ENCODE results near the gene GUK1. TPM values are rescaled to one million over a fixed set of nuclear protein-coding genes. Genes with fewer than 3 reads are reported as not detected.
A peak's percentile ranks its signal among the peaks of the same experiment; 100 is the strongest.

Gene GUK1
- total RNA-seq, 5 donors from 2014 or later (not counting 1 experiment from before 2014, with no cell fraction given): 201 to 318 (median 223) TPM

GRCh38 chr1:228163776-228164519, 23.9 kb downstream of the GUK1 start:
- H3K4me1 Mint-ChIP-seq: peaks cover 43 to 46% (median 44%) of the 10 kb centered on the region in 3 donors

GRCh38 chr1:228164561-228165371, 24.7 kb downstream of the GUK1 start:
- Histone ChIP-seq H3K36me3 (ENCODE audit: control insufficient read depth in 2 of 2, extremely low read depth in 1 of 2, insufficient read depth in 1 of 2, low read length in 1 of 2) (peaks cover 0 to 3% of the 10 kb centered on the region in 2 donors), H3K4me3 (ENCODE audit: control insufficient read depth in 1 of 2, extremely low read depth in 1 of 2, low read length in 1 of 2) (peak overlapping the region; percentile 60 to 67), H3K4me1 (ENCODE audit: control insufficient read depth in 1 of 2, extremely low read depth in 1 of 2, insufficient read depth in 2 of 2, low read length in 2 of 2) (peaks cover 8 to 45% of the 10 kb centered on the region in 2 experiments), H3K27ac (ENCODE audit: low read length) (peak overlapping the region; percentile 96), H3K9me3 (no peaks in the 10 kb centered on the region), H3K27me3 (replicated peaks in 1 of 2; ENCODE audit: control insufficient read depth in 2 of 2, extremely low read depth in 1 of 2, insufficient read depth in 2 of 2, low read length in 1 of 2) (peaks cover 0 to 2% of the 10 kb centered on the region in 2 experiments)
- peak overlapping the region; percentile 79 to 84 (median 81) for H3K4me3 Mint-ChIP-seq
- 57% methylated on average over 18 of the region's 20 CpGs for WGBS (ENCODE audit: insufficient coverage)
- peaks cover 3% of the 10 kb centered on the region for H3K36me3 Mint-ChIP-seq
- H3K4me1 Mint-ChIP-seq: peaks cover 48 to 53% (median 50%) of the 10 kb centered on the region in 3 donors
- ChIA-PET POLR2A (interaction anchor here in 1 of 2 donors (0.5 to 1.1 kb wide), 4 partner anchors 10 to 16 kb away, joined by 3 to 8 read pairs (median 4); no protein-coding TSS in a partner anchor), CTCF (interaction anchor here (0.6 to 2.1 kb wide), 4 partner anchors 16 to 34 kb away, joined by 3 to 15 read pairs (median 7); partner anchors contain the start of gene GUK1 (in 1 of the 2))
- no peak for ATAC-seq (replicated peaks in 1 of 4)
- no peaks in the 10 kb centered on the region for H3K27me3 Mint-ChIP-seq
- peak overlapping the region; percentile 87 to 97 for H3K27ac Mint-ChIP-seq
- H3K9me3 Mint-ChIP-seq: no peaks in the 10 kb centered on the region
- no peak for DNase-seq

More at GRCh38 chr1:228163776-228164519, 23.9 kb downstream of the GUK1 start:
- Mint-ChIP-seq H3K9me3 (no peaks in the 10 kb centered on the region), H3K27ac (peak overlapping the region; percentile 87 to 97), H3K4me3 (peak overlapping the region; percentile 9 to 79 (median 68)), H3K27me3 (no peaks in the 10 kb centered on the region), H3K36me3 (peaks cover under 1% of the 10 kb centered on the region)
- ChIA-PET CTCF (no interaction called here), POLR2A (interaction anchor here in 1 of 2 donors (0.6 kb wide), 1 partner anchor 440 kb away, joined by 6 read pairs; no protein-coding TSS in a partner anchor)
- no peak for ATAC-seq (replicated peaks in 1 of 4)
- H3K27ac ChIP-seq (ENCODE audit: low read length): peak overlapping the region; percentile 96
- WGBS (ENCODE audit: insufficient coverage): 96% methylated on average over 5 of the region's 10 CpGs
- H3K4me1 ChIP-seq (ENCODE audit: control insufficient read depth in 1 of 2, extremely low read depth in 1 of 2, insufficient read depth in 2 of 2, low read length in 2 of 2): peaks cover 8 to 45% of the 10 kb centered on the region in 2 experiments
- H3K36me3 ChIP-seq (ENCODE audit: control insufficient read depth in 2 of 2, extremely low read depth in 1 of 2, insufficient read depth in 1 of 2, low read length in 1 of 2): peaks cover 0 to 3% of the 10 kb centered on the region in 2 donors
- no peak for DNase-seq
- no peaks in the 10 kb centered on the region for H3K9me3 ChIP-seq
- peaks cover 0 to 2% of the 10 kb centered on the region in 2 experiments for H3K27me3 ChIP-seq (replicated peaks in 1 of 2; ENCODE audit: control insufficient read depth in 2 of 2, extremely low read depth in 1 of 2, insufficient read depth in 2 of 2, low read length in 1 of 2)
- H3K4me3 ChIP-seq (ENCODE audit: control insufficient read depth in 1 of 2, extremely low read depth in 1 of 2, low read length in 1 of 2): no peak overlapping the region

- DNase-seq (peak; percentile 99 to 100 (median 100)), ATAC-seq (replicated peaks in 1 of 4) (peak; percentile 82 to 88 (median 86))
- ChIA-PET CTCF (interaction anchor here (0.6 to 2.8 kb wide), 9 partner anchors 17 to 321 kb away, joined by 3 to 19 read pairs (median 3); partner anchors contain the start of gene GUK1 (in 1 of the 2)), POLR2A (interaction anchor here in 1 of 2 donors (0.5 to 1.9 kb wide), 6 partner anchors 11 to 400 kb away, joined by 3 to 11 read pairs (median 5); partner anchors contain the start of gene ARF1)
- WGBS (ENCODE audit: insufficient coverage): under 1% methylated on average over 84 of the region's 93 CpGs
- H3K9me3 Mint-ChIP-seq: no peaks in the 10 kb centered on the region
- H3K4me1 ChIP-seq (ENCODE audit: control insufficient read depth in 1 of 2, extremely low read depth in 1 of 2, insufficient read depth in 2 of 2, low read length in 2 of 2): peaks cover 8 to 45% of the 10 kb centered on the region in 2 experiments
- peaks cover 0 to under 1% of the 10 kb centered on the region in 2 experiments for H3K27me3 ChIP-seq (replicated peaks in 1 of 2; ENCODE audit: control insufficient read depth in 2 of 2, extremely low read depth in 1 of 2, insufficient read depth in 2 of 2, low read length in 1 of 2)
- H3K27ac ChIP-seq (ENCODE audit: low read length): peak within 1 kb of the TSS; percentile 97
- peaks cover 3% of the 10 kb centered on the region for H3K36me3 Mint-ChIP-seq
- no peaks in the 10 kb centered on the region for H3K9me3 ChIP-seq
- H3K27me3 Mint-ChIP-seq: no peaks in the 10 kb centered on the region
- peak within 1 kb of the TSS; percentile 79 to 84 (median 81) for H3K4me3 Mint-ChIP-seq
- peak within 1 kb of the TSS; percentile 90 to 97 for H3K27ac Mint-ChIP-seq
- H3K4me3 ChIP-seq (ENCODE audit: control insufficient read depth in 1 of 2, extremely low read depth in 1 of 2, low read length in 1 of 2): peak within 1 kb of the TSS; percentile 68 to 75
- peaks cover 51 to 53% (median 53%) of the 10 kb centered on the region in 3 donors for H3K4me1 Mint-ChIP-seq
- peaks cover 1 to 3% of the 10 kb centered on the region in 2 donors for H3K36me3 ChIP-seq (ENCODE audit: control insufficient read depth in 2 of 2, extremely low read depth in 1 of 2, insufficient read depth in 1 of 2, low read length in 1 of 2)
Measured at GRCh38 chr1:228165372-228166169, 25.5 kb downstream of the GUK1 start, which contains the start of gene IBA57. IBA57 (plus strand) TSS chr1:228165804; CDS start chr1:228165817, 13 bp downstream.

GRCh38 chr1:228166170-228166936, 26.3 kb downstream of the GUK1 start:
- H3K27me3 Mint-ChIP-seq: no peaks in the 10 kb centered on the region
- Histone ChIP-seq H3K4me3 (ENCODE audit: control insufficient read depth in 1 of 2, extremely low read depth in 1 of 2, low read length in 1 of 2) (peak overlapping the region; percentile 68 to 75), H3K4me1 (ENCODE audit: control insufficient read depth in 1 of 2, extremely low read depth in 1 of 2, insufficient read depth in 2 of 2, low read length in 2 of 2) (peaks cover 8 to 45% of the 10 kb centered on the region in 2 experiments), H3K27ac (ENCODE audit: low read length) (peak overlapping the region; percentile 97), H3K36me3 (ENCODE audit: control insufficient read depth in 2 of 2, extremely low read depth in 1 of 2, insufficient read depth in 1 of 2, low read length in 1 of 2) (peaks cover 2 to 3% of the 10 kb centered on the region in 2 donors), H3K27me3 (replicated peaks in 1 of 2; ENCODE audit: control insufficient read depth in 2 of 2, extremely low read depth in 1 of 2, insufficient read depth in 2 of 2, low read length in 1 of 2) (no peaks in the 10 kb centered on the region), H3K9me3 (no peaks in the 10 kb centered on the region)
- ATAC-seq (replicated peaks in 1 of 4) (peak in 3 of 4 experiments; percentile 1 to 12 (median 1)), DNase-seq (peak in 33 of 35 experiments; percentile 32 to 79 (median 49))
- no peaks in the 10 kb centered on the region for H3K9me3 Mint-ChIP-seq
- ChIA-PET POLR2A (interaction anchor here (0.7 to 1.9 kb wide), 4 partner anchors 18 to 84 kb away, joined by 3 to 6 read pairs (median 4); partner anchors contain the start of gene ARF1 (in 1 of the 2)), CTCF (interaction anchor here in 1 of 2 donors (0.7 to 2.8 kb wide), 6 partner anchors 18 to 320 kb away, joined by 3 to 19 read pairs (median 3); partner anchors contain the start of gene GUK1)
- 14% methylated on average over 20 of the region's 26 CpGs for WGBS (ENCODE audit: insufficient coverage)
- H3K27ac Mint-ChIP-seq: peak overlapping the region; percentile 83 to 90
- peaks cover 51 to 53% (median 53%) of the 10 kb centered on the region in 3 donors for H3K4me1 Mint-ChIP-seq
- peak overlapping the region; percentile 69 to 84 (median 79) for H3K4me3 Mint-ChIP-seq
- H3K36me3 Mint-ChIP-seq: peaks cover 3% of the 10 kb centered on the region

Measured in T-cell (primary cell).